Hepatocyte (in vitro differentiated cells): Measurements from ENCODE around the gene SEC24D.

ENCODE experiments used
- EZH2 ChIP-seq: fragments of 200-600 bp; sonication (generic); IDR thresholded peaks from 2 replicates; pipeline ENCODE4 v1.6.1; 2016; ENCODE audit warnings: antibody characterized with exemption, mild to moderate bottlenecking, borderline replicate concordance
- EZH2phosphoT487 ChIP-seq: fragments of 200-600 bp; sonication (generic); IDR thresholded peaks from one replicate; pipeline ENCODE4 v1.6.1; 2018; ENCODE audit warnings: antibody characterized with exemption, mild to moderate bottlenecking, low read depth, moderate library complexity; ENCODE audit not compliant: unreplicated experiment, severe bottlenecking
- TF ChIP-seq, protein P1 (sequence below): fragments of 200-600 bp; sonication (generic); IDR thresholded peaks from 2 replicates; pipeline ENCODE4 v1.5.1; 2016; ENCODE audit warnings: antibody characterized with exemption, mild to moderate bottlenecking; ENCODE audit not compliant: poor library complexity

DNA sequence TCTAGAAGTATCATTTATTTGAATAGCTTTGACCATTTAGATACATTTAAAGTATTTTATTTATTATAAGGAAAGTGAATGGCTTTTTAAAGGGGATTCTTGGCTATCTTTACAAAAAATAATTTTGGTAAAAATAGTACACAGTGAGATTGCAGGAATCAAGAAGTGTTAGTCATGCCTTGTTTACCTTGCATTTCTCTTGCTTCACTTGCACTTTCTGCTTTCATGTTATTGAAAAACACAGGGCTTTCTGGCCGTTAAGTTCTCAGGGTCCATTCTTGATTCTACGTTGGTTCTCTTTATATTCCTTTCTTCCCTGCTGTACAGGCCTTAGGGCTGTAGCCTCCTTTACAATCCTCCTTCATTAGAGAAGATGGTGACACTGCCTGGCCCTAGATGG is 21.8 kb upstream of the SEC24D start:
- TF ChIP-seq, protein P1, sequence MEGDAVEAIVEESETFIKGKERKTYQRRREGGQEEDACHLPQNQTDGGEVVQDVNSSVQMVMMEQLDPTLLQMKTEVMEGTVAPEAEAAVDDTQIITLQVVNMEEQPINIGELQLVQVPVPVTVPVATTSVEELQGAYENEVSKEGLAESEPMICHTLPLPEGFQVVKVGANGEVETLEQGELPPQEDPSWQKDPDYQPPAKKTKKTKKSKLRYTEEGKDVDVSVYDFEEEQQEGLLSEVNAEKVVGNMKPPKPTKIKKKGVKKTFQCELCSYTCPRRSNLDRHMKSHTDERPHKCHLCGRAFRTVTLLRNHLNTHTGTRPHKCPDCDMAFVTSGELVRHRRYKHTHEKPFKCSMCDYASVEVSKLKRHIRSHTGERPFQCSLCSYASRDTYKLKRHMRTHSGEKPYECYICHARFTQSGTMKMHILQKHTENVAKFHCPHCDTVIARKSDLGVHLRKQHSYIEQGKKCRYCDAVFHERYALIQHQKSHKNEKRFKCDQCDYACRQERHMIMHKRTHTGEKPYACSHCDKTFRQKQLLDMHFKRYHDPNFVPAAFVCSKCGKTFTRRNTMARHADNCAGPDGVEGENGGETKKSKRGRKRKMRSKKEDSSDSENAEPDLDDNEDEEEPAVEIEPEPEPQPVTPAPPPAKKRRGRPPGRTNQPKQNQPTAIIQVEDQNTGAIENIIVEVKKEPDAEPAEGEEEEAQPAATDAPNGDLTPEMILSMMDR = no peak
- TF ChIP-seq EZH2phosphoT487 (no peak), EZH2 (no peak)
